Measurements from ENCODE around the gene SNX2. TPM values are rescaled to one million over a fixed set of nuclear protein-coding genes. Genes with fewer than 3 reads are reported as not detected.

SNX2 gene
- total and polyA plus RNA-seq, 4 donors: 25.5 to 57.0 (median 34.3) TPM

- no peak overlapping the region for H3K27ac ChIP-seq (ENCODE audit: low read depth in 1 of 2, low read length in 2 of 2)
- WGBS: 93% methylated on average over 1 of the region's 1 CpG
- no peak overlapping the region for H3K9ac ChIP-seq (ENCODE audit: low read depth in 1 of 2, low read length in 2 of 2)
- DNase-seq (ENCODE audit: low spot score): no peak
- no peaks in the 10 kb centered on the region for H3K36me3 ChIP-seq (ENCODE audit: control insufficient read depth in 4 of 4, insufficient read depth in 3 of 4, low read depth in 1 of 4, low read length in 3 of 4)
- H3K4me3 ChIP-seq (ENCODE audit: low read depth in 1 of 3, low read length in 3 of 3): no peak overlapping the region
- TF ChIP-seq YY1 (IDR thresholded peaks at IDR 0.05) (no peak), NR2F2 (IDR thresholded peaks at IDR 0.05) (no peak), GABPA (IDR thresholded peaks at IDR 0.05 in 1 of 2, conservative IDR thresholded peaks at IDR 0.05 in 1 of 2) (no peak), TAF1 (conservative IDR thresholded peaks at IDR 0.05) (no peak), FOXA1 (IDR thresholded peaks at IDR 0.05) (no peak), RXRA (IDR thresholded peaks at IDR 0.05) (no peak)
- TF ChIP-seq, protein P1, sequence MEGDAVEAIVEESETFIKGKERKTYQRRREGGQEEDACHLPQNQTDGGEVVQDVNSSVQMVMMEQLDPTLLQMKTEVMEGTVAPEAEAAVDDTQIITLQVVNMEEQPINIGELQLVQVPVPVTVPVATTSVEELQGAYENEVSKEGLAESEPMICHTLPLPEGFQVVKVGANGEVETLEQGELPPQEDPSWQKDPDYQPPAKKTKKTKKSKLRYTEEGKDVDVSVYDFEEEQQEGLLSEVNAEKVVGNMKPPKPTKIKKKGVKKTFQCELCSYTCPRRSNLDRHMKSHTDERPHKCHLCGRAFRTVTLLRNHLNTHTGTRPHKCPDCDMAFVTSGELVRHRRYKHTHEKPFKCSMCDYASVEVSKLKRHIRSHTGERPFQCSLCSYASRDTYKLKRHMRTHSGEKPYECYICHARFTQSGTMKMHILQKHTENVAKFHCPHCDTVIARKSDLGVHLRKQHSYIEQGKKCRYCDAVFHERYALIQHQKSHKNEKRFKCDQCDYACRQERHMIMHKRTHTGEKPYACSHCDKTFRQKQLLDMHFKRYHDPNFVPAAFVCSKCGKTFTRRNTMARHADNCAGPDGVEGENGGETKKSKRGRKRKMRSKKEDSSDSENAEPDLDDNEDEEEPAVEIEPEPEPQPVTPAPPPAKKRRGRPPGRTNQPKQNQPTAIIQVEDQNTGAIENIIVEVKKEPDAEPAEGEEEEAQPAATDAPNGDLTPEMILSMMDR (IDR thresholded peaks at IDR 0.05; ENCODE audit: low read depth, low read length, missing input control): no peak
- H3K27me3 ChIP-seq (ENCODE audit: control insufficient read depth in 4 of 4, insufficient read depth in 4 of 4, low read length in 3 of 4): no peaks in the 10 kb centered on the region
- peaks cover 0 to 7% (median 3%) of the 10 kb centered on the region in 4 donors for H3K4me1 ChIP-seq (ENCODE audit: control insufficient read depth in 4 of 4, insufficient read depth in 4 of 4, low read length in 3 of 4)
- H3K9me3 ChIP-seq (ENCODE audit: control insufficient read depth in 4 of 4, low read length in 3 of 4): no peaks in the 10 kb centered on the region
These were observed 90.0 kb downstream of the SNX2 start for GRCh38 chr5:122864842-122865241.

DNA sequence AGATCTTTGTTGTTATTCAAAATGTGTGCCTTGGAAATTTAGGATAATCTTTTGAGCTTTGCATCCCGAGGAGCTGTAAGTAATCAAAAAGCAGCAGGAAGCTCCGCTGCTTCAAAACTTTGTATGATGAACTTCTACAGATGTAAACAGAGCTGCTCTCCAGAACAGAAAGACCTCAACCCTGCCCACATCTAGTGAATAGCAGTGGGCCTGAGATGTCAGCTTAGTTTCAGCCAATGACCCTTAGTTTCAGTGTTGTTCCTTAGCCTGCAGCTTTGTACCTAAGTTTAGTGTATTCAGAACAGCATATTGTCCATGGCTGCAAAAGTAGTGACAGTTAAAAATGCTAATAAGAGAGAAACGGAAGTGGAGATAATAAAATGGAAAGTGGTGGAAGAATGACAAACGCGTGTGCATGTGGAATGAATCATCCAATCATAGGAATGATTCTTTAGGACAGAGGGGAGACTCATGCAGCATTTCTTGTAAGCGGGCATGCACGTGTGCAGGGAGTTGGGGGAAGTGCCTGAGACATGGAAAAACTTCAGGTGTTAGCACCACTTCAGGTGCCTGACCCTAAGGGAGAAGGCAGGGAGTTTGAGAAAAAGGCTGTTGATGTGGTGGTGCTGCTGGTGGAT, 95.5 kb downstream of the SNX2 start:
- DNase-seq (ENCODE audit: low spot score): no peak
- WGBS: 85% methylated on average over 7 of the region's 7 CpGs

More for the DNA sequence above, 95.5 kb downstream of the SNX2 start:
- Histone ChIP-seq H3K9ac (ENCODE audit: low read depth in 1 of 2, low read length in 2 of 2) (no peak overlapping the region), H3K4me1 (ENCODE audit: control insufficient read depth in 4 of 4, insufficient read depth in 4 of 4, low read length in 3 of 4) (no peaks in the 10 kb centered on the region), H3K27ac (ENCODE audit: low read depth in 1 of 2, low read length in 2 of 2) (no peak overlapping the region), H3K36me3 (ENCODE audit: control insufficient read depth in 4 of 4, insufficient read depth in 3 of 4, low read depth in 1 of 4, low read length in 3 of 4) (no peaks in the 10 kb centered on the region), H3K9me3 (ENCODE audit: control insufficient read depth in 4 of 4, low read length in 3 of 4) (no peaks in the 10 kb centered on the region), H3K4me3 (ENCODE audit: low read depth in 1 of 3, low read length in 3 of 3) (no peak overlapping the region), H3K27me3 (ENCODE audit: control insufficient read depth in 4 of 4, insufficient read depth in 4 of 4, low read length in 3 of 4) (no peaks in the 10 kb centered on the region)
- TF ChIP-seq REST (IDR thresholded peaks at IDR 0.05) (no peak), FOXA1 (IDR thresholded peaks at IDR 0.05) (no peak)
